ENCODE measurements around the gene POR. TPM values are rescaled to one million over a fixed set of nuclear protein-coding genes. Genes with fewer than 3 reads are reported as not detected.

POR gene
- total and polyA plus RNA-seq, 2 of the 13 experiments (the other 11 are each of a cell fraction or from before 2014, with no cell fraction given), result 145 to 266 TPM

DNA sequence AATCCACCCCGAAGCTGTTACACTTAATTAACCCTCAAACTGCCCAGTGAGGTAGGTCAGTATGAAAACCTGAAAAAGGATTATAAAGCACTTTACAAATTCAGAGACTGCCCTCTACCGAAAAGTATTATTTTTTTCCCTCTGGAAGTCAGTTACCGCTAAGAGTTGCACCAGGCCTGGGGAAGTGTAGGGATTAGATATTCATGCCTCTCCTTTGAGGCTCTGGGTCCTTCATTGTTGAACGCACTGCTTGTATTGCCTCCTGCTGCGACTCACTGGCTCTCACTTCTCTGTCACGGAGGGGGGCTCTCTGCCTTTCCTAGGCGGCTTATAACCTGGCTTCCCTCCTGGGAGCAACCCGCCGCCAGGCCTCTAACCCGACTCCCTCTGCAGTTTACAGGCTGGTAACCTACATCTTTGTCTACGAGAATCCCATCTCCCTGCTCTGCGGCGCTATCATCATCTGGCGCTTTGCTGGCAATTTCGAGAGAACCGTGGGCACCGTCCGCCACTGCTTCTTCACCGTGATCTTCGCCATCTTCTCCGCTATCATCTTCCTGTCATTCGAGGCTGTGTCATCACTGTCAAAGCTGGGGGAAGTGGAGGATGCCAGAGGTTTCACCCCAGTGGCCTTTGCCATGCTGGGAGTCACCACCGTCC is 33.4 kb upstream of the POR start:
- no peak overlapping the region for H3K9ac ChIP-seq (ENCODE audit: insufficient read depth, low read depth, low read length)
- TF ChIP-seq MEF2D (CRISPR knock-in tag; IDR thresholded peaks at IDR 0.05), result no peak
- TF ChIP-seq ZNF501 (CRISPR knock-in tag; IDR thresholded peaks at IDR 0.05), result no peak
- no peak for TF ChIP-seq TRIM24 (CRISPR knock-in tag; IDR thresholded peaks at IDR 0.05)
- TF ChIP-seq SNAPC2 (CRISPR knock-in tag; IDR thresholded peaks at IDR 0.05), result no peak
- TF ChIP-seq HOXA7 (CRISPR knock-in tag; IDR thresholded peaks at IDR 0.05), result no peak
- TF ChIP-seq ZSCAN30 (CRISPR knock-in tag; IDR thresholded peaks at IDR 0.05), result no peak
- TF ChIP-seq, protein P1, sequence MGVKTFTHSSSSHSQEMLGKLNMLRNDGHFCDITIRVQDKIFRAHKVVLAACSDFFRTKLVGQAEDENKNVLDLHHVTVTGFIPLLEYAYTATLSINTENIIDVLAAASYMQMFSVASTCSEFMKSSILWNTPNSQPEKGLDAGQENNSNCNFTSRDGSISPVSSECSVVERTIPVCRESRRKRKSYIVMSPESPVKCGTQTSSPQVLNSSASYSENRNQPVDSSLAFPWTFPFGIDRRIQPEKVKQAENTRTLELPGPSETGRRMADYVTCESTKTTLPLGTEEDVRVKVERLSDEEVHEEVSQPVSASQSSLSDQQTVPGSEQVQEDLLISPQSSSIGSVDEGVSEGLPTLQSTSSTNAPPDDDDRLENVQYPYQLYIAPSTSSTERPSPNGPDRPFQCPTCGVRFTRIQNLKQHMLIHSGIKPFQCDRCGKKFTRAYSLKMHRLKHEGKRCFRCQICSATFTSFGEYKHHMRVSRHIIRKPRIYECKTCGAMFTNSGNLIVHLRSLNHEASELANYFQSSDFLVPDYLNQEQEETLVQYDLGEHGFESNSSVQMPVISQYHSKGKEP (CRISPR knock-in tag; IDR thresholded peaks at IDR 0.05), result no peak
- TF ChIP-seq, protein P2, sequence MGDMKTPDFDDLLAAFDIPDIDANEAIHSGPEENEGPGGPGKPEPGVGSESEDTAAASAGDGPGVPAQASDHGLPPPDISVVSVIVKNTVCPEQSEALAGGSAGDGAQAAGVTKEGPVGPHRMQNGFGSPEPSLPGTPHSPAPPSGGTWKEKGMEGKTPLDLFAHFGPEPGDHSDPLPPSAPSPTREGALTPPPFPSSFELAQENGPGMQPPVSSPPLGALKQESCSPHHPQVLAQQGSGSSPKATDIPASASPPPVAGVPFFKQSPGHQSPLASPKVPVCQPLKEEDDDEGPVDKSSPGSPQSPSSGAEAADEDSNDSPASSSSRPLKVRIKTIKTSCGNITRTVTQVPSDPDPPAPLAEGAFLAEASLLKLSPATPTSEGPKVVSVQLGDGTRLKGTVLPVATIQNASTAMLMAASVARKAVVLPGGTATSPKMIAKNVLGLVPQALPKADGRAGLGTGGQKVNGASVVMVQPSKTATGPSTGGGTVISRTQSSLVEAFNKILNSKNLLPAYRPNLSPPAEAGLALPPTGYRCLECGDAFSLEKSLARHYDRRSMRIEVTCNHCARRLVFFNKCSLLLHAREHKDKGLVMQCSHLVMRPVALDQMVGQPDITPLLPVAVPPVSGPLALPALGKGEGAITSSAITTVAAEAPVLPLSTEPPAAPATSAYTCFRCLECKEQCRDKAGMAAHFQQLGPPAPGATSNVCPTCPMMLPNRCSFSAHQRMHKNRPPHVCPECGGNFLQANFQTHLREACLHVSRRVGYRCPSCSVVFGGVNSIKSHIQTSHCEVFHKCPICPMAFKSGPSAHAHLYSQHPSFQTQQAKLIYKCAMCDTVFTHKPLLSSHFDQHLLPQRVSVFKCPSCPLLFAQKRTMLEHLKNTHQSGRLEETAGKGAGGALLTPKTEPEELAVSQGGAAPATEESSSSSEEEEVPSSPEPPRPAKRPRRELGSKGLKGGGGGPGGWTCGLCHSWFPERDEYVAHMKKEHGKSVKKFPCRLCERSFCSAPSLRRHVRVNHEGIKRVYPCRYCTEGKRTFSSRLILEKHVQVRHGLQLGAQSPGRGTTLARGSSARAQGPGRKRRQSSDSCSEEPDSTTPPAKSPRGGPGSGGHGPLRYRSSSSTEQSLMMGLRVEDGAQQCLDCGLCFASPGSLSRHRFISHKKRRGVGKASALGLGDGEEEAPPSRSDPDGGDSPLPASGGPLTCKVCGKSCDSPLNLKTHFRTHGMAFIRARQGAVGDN (CRISPR knock-in tag; IDR thresholded peaks at IDR 0.05), result peak; percentile 18; the same call in 1 of the 2 replicates
- TF ChIP-seq, protein P3, sequence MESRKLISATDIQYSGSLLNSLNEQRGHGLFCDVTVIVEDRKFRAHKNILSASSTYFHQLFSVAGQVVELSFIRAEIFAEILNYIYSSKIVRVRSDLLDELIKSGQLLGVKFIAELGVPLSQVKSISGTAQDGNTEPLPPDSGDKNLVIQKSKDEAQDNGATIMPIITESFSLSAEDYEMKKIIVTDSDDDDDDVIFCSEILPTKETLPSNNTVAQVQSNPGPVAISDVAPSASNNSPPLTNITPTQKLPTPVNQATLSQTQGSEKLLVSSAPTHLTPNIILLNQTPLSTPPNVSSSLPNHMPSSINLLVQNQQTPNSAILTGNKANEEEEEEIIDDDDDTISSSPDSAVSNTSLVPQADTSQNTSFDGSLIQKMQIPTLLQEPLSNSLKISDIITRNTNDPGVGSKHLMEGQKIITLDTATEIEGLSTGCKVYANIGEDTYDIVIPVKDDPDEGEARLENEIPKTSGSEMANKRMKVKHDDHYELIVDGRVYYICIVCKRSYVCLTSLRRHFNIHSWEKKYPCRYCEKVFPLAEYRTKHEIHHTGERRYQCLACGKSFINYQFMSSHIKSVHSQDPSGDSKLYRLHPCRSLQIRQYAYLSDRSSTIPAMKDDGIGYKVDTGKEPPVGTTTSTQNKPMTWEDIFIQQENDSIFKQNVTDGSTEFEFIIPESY (CRISPR knock-in tag; IDR thresholded peaks at IDR 0.05), result peak; percentile 31; the same call in 1 of the 2 replicates
- TF ChIP-seq GFI1 (CRISPR knock-in tag; IDR thresholded peaks at IDR 0.05; ENCODE audit: borderline replicate concordance), result no peak
- H2AFZ ChIP-seq (ENCODE audit: low read length), result no peak overlapping the region
- in situ Hi-C loops (cut with HindIII; ENCODE audit: extremely low pct_ligation_motif_present, low pct_unique_long_range_greater_than_20kb) (no loop called here), intact Hi-C loops (cut with micrococcal nuclease; ENCODE audit: unreplicated experiment) (no loop called here)
- H3K4me1 ChIP-seq (ENCODE audit: insufficient read depth, low read length), result peaks cover 38% of the 10 kb centered on the region
- 95% methylated on average over 23 of the region's 23 CpGs for WGBS (ENCODE audit: low lambda C conversion rate)
- ChIA-PET POLR2A (no interaction called here), CTCF (ENCODE audit: low intra/inter-chr PET ratio, low total read pairs) (no interaction called here)
- H3K4me3 ChIP-seq (replicated peaks in 1 of 3; ENCODE audit: insufficient read depth in 1 of 3, low read depth in 2 of 3, low read length in 3 of 3), result no peak overlapping the region
- H3K27me3 ChIP-seq (ENCODE audit: control insufficient read depth in 1 of 2, insufficient read depth in 2 of 2, low read length in 2 of 2), result no peaks in the 10 kb centered on the region; a peak in 1 of 5 replicates
- no TSS peak for BruUV-seq (replicated peaks)
- H3K36me3 ChIP-seq (replicated peaks in 1 of 2; ENCODE audit: control insufficient read depth in 1 of 2, insufficient read depth in 2 of 2, low read length in 2 of 2), result peaks cover 6 to 41% of the 10 kb centered on the region in 2 experiments; a peak in 4 of 5 replicates
- no peak for FAIRE-seq
- no peaks in the 10 kb centered on the region for H4K20me1 ChIP-seq (ENCODE audit: insufficient read depth, low read length)
- DNase-seq (ENCODE audit: low spot score), result no peak
- H3K27ac ChIP-seq (ENCODE audit: extremely low read length, insufficient read depth, low read length), result no peak overlapping the region
- H3K79me2 ChIP-seq (ENCODE audit: insufficient read depth, low read length), result peaks cover 17% of the 10 kb centered on the region
- H3K9me3 ChIP-seq (ENCODE audit: low read length), result no peaks in the 10 kb centered on the region
- H3K4me2 ChIP-seq (ENCODE audit: low read depth, low read length), result no peak overlapping the region
- ATAC-seq, result no peak
